Stimulated activated CD8-positive, alpha-beta memory T cell treated with anti-CD3 and anti-CD28 coated beads, Interleukin-7, amount 100 ng/mL, for 4 hours (primary cell): ENCODE data around the gene ATXN2.
"Not testable (repeated sequence)": the region's sequence is repeated elsewhere in the genome, so short reads cannot be mapped to it uniquely, and the experiment has no call there.

Experiments
- DNase-seq, 2 donors: peaks; one replicate each; pipeline ENCODE4 v3.0.0-alpha.2; 2020; ENCODE audit warnings: low read depth in 2 of 2

Gene ATXN2

GRCh38 chr12:111600986-111601385 is 1.9 kb upstream of the ATXN2 start:
- DNase-seq: not testable (repeated sequence)

- DNase-seq: no peak
Measured at GRCh38 chr12:111600205-111600642, 1.1 kb upstream of the ATXN2 start.

- DNase-seq: peak; percentile 77 to 87
Measured at GRCh38 chr12:111599453-111600204, 514 bp upstream of the ATXN2 start.

GRCh38 chr12:111597831-111598636 is 1.1 kb downstream of the ATXN2 start:
- peak in 1 of 2 donors; percentile 11 for DNase-seq

GRCh38 chr12:111596985-111597830 is 1.9 kb downstream of the ATXN2 start:
- no peak for DNase-seq

- not testable (repeated sequence) for DNase-seq
Measured at GRCh38 chr12:111595341-111595835, 3.7 kb downstream of the ATXN2 start.

GRCh38 chr12:111591399-111592010 is 7.6 kb downstream of the ATXN2 start:
- DNase-seq: not testable (repeated sequence)

- DNase-seq: no peak
Measured at GRCh38 chr12:111590552-111590951, 8.6 kb downstream of the ATXN2 start.

GRCh38 chr12:111589601-111590000 is 9.5 kb downstream of the ATXN2 start:
- DNase-seq: no peak

GRCh38 chr12:111588010-111588409 is 11.1 kb downstream of the ATXN2 start:
- DNase-seq: no peak

- no peak for DNase-seq
Measured at GRCh38 chr12:111586986-111587385, 12.1 kb downstream of the ATXN2 start.

GRCh38 chr12:111585690-111586089 is 13.4 kb downstream of the ATXN2 start:
- DNase-seq: no peak

GRCh38 chr12:111584959-111585358 is 14.2 kb downstream of the ATXN2 start:
- DNase-seq: no peak

GRCh38 chr12:111583506-111583905 is 15.6 kb downstream of the ATXN2 start:
- not testable (repeated sequence) for DNase-seq

GRCh38 chr12:111582133-111582747 is 16.9 kb downstream of the ATXN2 start:
- no peak for DNase-seq

GRCh38 chr12:111581434-111582132 is 17.5 kb downstream of the ATXN2 start:
- no peak for DNase-seq

GRCh38 chr12:111580737-111581136 is 18.4 kb downstream of the ATXN2 start:
- no peak for DNase-seq

GRCh38 chr12:111580119-111580425 is 19.0 kb downstream of the ATXN2 start:
- no peak for DNase-seq

GRCh38 chr12:111578971-111579340 is 20.2 kb downstream of the ATXN2 start:
- no peak for DNase-seq

GRCh38 chr12:111578276-111578970 is 20.7 kb downstream of the ATXN2 start:
- no peak for DNase-seq
